Peyer's patch (tissue), 4 donors: ENCODE data around the gene KLK11. TPM values are rescaled to one million over a fixed set of nuclear protein-coding genes. Genes with fewer than 3 reads are reported as not detected.

Experiments used
- DNase-seq, 3 donors: peaks; one replicate each; pipeline ENCODE4 v3.0.0-alpha.2; 2017 to 2019
- H3K27ac ChIP-seq, 4 donors: fragments of 200-600 bp; sonication (generic); one replicate each; pipeline ENCODE4 v1.5.1; 2016 to 2019
- H3K27me3 ChIP-seq, 2 donors: fragments of 200-600 bp; sonication (generic); one replicate each; pipeline ENCODE4 v1.5.1; 2019
- H3K36me3 ChIP-seq, 3 donors: fragments of 200-600 bp; sonication (generic); one replicate each; pipeline ENCODE4 v1.5.1; 2016 to 2019
- H3K4me1 ChIP-seq, 4 donors: fragments of 200-600 bp; sonication (generic); one replicate each; pipeline ENCODE4 v1.5.1; 2016 to 2019
- H3K4me3 ChIP-seq, 4 donors: fragments of 200-600 bp; sonication (generic); 1 replicate in 3 of 4; 2 replicates in 1 of 4; pipeline ENCODE4 v1.5.1; 2016 to 2019; ENCODE audit warnings: mild to moderate bottlenecking in 1 of 4
- H3K9me3 ChIP-seq, 4 donors: fragments of 200-600 bp; sonication (generic); one replicate each; pipeline ENCODE4 v1.5.1; 2016 to 2019; ENCODE audit warnings: mild to moderate bottlenecking in 1 of 4
- POLR2A ChIP-seq, 2 donors: fragments of 450-650 bp; IDR thresholded peaks; one replicate each; pipeline ENCODE4 v1.5.1; 2017; ENCODE audit warnings: antibody characterized with exemption in 2 of 2, mild to moderate bottlenecking in 2 of 2, moderate library complexity in 2 of 2
- total RNA-seq, 4 donors: library from RNA; depleted of rRNA; stranded (reverse); fragments of >200 nt; gene quantifications; one replicate each; pipeline ENCODE4 v1.1.0, GENCODE V29; 2016
- TF ChIP-seq, protein P1 (sequence below), 6 experiments: fragments of 450-650 bp in 4 of 6; fragments of 200-600 bp in 2 of 6; sonication (generic) in 1 of 6; IDR thresholded peaks; one replicate each; pipeline ENCODE4 v1.5.1; 2017 to 2019; ENCODE audit warnings: antibody characterized with exemption in 6 of 6, mild to moderate bottlenecking in 3 of 6, moderate library complexity in 1 of 6

Gene KLK11
- total RNA-seq, result 1 to 10 TPM in 3 of 4 donors, not detected in 1; 1.7 to 3.8 (median 1.9) TPM

DNA sequence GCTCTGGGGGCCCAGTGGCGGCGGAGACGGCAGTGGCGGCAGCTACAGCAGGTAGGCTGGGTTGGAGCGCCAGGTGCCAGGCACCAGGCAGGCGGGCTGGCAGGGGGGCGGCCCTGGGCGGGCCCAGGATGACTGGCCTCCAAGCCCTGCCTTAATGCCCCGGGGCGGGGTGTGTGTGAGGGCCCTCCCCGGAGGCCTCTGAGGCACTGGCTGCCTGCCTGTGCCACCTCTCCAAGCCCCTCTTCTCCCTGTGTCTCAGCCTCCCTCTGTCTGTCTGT, at the start of gene KLK11:
Gene KLK11, minus strand, starts transcription at position 63 of the 278 bp plus-strand sequence. CDS start 985 bp downstream, outside the sequence.
- TF ChIP-seq, protein P1, sequence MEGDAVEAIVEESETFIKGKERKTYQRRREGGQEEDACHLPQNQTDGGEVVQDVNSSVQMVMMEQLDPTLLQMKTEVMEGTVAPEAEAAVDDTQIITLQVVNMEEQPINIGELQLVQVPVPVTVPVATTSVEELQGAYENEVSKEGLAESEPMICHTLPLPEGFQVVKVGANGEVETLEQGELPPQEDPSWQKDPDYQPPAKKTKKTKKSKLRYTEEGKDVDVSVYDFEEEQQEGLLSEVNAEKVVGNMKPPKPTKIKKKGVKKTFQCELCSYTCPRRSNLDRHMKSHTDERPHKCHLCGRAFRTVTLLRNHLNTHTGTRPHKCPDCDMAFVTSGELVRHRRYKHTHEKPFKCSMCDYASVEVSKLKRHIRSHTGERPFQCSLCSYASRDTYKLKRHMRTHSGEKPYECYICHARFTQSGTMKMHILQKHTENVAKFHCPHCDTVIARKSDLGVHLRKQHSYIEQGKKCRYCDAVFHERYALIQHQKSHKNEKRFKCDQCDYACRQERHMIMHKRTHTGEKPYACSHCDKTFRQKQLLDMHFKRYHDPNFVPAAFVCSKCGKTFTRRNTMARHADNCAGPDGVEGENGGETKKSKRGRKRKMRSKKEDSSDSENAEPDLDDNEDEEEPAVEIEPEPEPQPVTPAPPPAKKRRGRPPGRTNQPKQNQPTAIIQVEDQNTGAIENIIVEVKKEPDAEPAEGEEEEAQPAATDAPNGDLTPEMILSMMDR (IDR thresholded peaks at IDR 0.05), result no peak
- TF ChIP-seq POLR2A (IDR thresholded peaks at IDR 0.05), result no peak
- no peaks in the 10 kb centered on the region for H3K4me1 ChIP-seq
- H3K9me3 ChIP-seq, result no peaks in the 10 kb centered on the region
- H3K4me3 ChIP-seq, result no peak within 1 kb of the TSS
- no peak for DNase-seq
- H3K27me3 ChIP-seq, result no peaks in the 10 kb centered on the region
- H3K27ac ChIP-seq, result no peak within 1 kb of the TSS
- H3K36me3 ChIP-seq, result no peaks in the 10 kb centered on the region

DNA sequence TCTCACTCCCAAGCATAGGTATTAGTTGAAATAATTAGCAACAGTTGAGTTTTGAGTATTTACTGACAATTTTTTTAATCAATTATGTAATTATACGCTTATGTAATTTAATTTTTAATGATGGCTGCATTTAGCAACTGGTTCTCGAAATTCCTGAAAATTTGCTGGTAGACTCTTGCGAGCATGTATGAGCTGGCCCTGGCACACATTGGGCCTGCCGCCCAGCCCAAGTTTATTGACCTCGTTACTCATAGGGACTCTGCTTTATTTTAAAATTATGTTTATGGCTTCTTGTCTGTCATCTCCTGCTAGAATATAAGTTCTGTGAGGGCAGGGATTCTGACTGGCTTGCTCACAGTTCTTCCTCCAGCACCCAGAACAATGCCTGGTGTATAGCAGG, 49.6 kb upstream of the KLK11 start:
- no peak overlapping the region for H3K4me3 ChIP-seq
- DNase-seq, result no peak
- TF ChIP-seq, protein P1 (IDR thresholded peaks at IDR 0.05), result no peak
- TF ChIP-seq POLR2A (IDR thresholded peaks at IDR 0.05), result no peak

GRCh38 chr19:51071095-51071405, 44.6 kb upstream of the KLK11 start:
- Histone ChIP-seq H3K9me3 (no peaks in the 10 kb centered on the region), H3K27me3 (no peaks in the 10 kb centered on the region), H3K4me3 (no peak overlapping the region), H3K4me1 (no peaks in the 10 kb centered on the region), H3K27ac (no peak overlapping the region), H3K36me3 (no peaks in the 10 kb centered on the region)
- no peak for DNase-seq
- no peak for TF ChIP-seq POLR2A (IDR thresholded peaks at IDR 0.05)
- TF ChIP-seq, protein P1 (IDR thresholded peaks at IDR 0.05), result no peak

More for the DNA sequence above, 49.6 kb upstream of the KLK11 start:
- H3K9me3 ChIP-seq, result no peaks in the 10 kb centered on the region
- H3K4me1 ChIP-seq, result no peaks in the 10 kb centered on the region
- H3K36me3 ChIP-seq, result no peaks in the 10 kb centered on the region
- H3K27me3 ChIP-seq, result no peaks in the 10 kb centered on the region
- H3K27ac ChIP-seq, result no peak overlapping the region

DNA sequence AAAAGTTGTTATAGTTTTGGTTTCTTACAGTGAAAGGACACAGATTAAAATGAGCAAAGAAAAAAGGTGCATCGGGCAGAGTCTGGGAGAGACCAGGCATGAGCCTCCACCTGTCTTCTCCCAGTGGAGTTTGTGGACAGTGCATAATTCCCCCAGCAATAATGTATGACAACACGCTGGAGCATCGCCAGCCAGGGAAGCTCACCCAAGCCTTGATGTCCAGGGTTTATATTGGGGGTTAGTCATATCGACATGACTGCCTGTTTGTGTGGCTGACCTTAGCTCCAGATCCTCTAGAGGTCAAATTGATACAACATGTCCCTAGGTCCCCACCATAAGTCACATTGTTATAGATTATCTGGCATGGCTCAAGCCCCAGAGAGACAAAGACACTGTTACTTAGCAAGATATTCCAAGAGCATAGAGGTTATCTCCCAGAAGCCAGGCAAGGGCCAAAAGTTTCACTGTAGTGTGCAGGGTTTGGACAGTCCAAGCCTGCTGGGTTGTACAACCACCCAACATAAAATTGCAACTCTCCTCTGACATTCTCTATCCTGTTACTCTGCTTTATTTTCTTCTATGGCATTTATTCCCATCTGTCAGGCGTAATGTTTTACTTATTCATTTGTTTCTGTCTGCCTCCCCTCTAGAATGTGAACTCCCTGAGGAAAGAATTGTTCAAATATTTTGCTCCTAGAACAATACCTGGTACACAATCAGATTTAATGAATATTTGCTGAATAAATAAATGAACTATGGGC, 44.1 kb upstream of the KLK11 start:
- no peaks in the 10 kb centered on the region for H3K27me3 ChIP-seq
- no peaks in the 10 kb centered on the region for H3K36me3 ChIP-seq
- no peaks in the 10 kb centered on the region for H3K9me3 ChIP-seq
- no peak for DNase-seq
- H3K4me3 ChIP-seq, result no peak overlapping the region
- no peaks in the 10 kb centered on the region for H3K4me1 ChIP-seq
- TF ChIP-seq, protein P1 (IDR thresholded peaks at IDR 0.05), result no peak
- TF ChIP-seq POLR2A (IDR thresholded peaks at IDR 0.05), result no peak
- H3K27ac ChIP-seq, result no peak overlapping the region

GRCh38 chr19:51066393-51067186, 40.2 kb upstream of the KLK11 start:
- Histone ChIP-seq H3K36me3 (no peaks in the 10 kb centered on the region), H3K4me1 (peaks cover 0 to 7% (median 0%) of the 10 kb centered on the region in 4 donors), H3K9me3 (no peaks in the 10 kb centered on the region), H3K27me3 (no peaks in the 10 kb centered on the region), H3K27ac (no peak overlapping the region), H3K4me3 (no peak overlapping the region)
- DNase-seq, result no peak
- TF ChIP-seq, protein P1 (IDR thresholded peaks at IDR 0.05), result no peak
- TF ChIP-seq POLR2A (IDR thresholded peaks at IDR 0.05), result no peak
